Stimulated activated CD8-positive, alpha-beta memory T cell treated with anti-CD3 and anti-CD28 coated beads, Interleukin-4, amount 100 ng/mL, for 48 hours (primary cell): ENCODE data around the gene INSIG2.

Source experiments
- DNase-seq: peaks from one replicate; pipeline ENCODE4 v3.0.0-alpha.2; 2020

The INSIG2 gene

DNA sequence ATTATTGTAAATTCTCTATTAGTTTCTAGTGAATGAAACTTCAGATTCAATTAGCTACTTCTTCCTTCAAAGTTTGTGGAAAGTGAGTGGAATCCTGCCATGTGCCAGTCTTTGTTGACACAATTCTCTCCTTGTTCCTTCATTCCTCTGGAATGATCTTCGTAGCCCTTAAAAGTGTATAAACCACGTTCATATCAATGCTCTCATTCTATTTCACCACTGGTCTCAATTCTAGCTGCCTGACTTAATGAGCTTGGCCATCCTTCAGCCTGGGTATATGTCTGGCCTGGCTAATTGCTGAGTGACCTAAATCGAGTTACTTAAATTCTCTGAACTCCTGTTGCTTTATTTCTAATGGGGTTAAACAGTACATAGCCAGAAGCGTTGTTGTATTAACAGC, 43.5 kb downstream of the INSIG2 start:
- no peak for DNase-seq

DNA sequence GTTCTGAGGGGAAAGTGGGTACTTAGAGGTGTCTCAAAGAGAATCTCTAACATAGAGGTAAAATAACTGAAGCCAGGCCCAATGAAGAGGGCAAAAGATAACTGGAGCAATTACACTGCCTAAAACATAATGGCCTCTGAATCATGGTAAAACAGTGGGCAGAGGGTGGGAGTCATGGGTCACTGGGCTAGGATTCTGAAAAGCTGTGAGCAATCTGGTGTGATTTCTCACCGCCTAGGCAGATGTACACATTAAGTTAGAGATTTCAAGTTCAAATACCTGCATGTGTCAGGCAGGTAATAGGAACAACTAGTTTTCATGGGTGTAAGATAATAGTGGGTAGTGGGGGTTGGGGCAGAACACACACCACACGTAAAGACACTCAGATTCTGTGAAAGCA, 45.6 kb downstream of the INSIG2 start:
- DNase-seq, result no peak

DNA sequence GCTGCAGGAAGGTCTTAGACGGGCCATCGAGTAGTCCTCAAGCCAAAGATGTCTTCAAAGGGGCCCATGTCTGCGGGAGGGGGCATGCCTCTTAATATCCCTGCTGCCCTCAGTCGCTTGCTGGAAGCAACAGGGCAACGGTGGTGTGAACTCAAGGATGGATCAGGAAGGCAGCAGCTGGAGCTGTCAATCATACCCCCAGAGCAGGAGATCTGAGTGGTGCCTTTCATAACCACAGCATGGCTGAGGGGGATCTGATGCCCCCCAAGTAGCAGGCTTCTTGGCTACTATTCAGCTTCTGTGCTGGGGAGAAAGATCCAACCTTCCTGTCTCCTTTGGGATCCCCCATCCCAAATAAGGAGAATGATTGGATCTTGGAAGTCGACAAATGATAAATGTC, 46.4 kb downstream of the INSIG2 start:
- DNase-seq, result no peak

DNA sequence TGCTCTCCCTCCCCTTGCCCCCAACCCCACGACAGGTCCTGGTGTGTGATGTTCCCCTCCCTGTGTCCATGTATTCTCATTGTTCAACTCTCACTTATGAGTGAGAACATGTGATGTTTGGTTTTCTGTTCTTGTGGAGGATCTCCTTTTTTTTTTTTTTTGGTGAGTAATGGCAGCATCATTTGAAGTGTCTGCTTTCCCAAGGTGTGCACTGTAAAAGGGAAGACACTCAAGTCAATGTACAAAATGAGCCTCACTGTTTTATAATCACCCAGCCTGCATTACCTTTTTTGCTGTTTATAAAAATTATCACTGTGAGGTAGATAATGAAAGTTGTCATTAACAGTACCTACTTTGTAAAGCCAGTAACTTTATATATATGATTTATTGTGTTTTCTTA, 56.9 kb downstream of the INSIG2 start:
- no peak for DNase-seq

DNA sequence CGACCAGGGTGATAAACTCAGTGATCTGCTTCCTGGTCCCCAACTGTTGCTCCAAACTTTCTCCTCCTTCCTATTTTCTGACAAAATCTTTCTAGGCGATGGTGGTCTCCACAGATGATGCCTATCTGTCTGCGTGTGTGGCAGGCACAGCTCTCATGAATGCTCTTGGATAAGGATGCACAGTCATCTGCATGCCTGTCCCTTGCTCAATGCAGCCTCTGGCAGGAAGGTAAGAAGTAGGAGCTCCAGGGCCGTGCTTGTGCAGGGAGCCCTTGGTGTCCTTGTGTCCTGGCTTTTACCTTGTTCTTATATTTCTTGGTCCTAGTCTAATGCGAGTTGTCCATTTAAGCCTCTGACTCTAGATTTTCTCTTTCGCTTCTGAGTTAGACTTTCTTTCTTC, 57.5 kb downstream of the INSIG2 start:
- no peak for DNase-seq

DNA sequence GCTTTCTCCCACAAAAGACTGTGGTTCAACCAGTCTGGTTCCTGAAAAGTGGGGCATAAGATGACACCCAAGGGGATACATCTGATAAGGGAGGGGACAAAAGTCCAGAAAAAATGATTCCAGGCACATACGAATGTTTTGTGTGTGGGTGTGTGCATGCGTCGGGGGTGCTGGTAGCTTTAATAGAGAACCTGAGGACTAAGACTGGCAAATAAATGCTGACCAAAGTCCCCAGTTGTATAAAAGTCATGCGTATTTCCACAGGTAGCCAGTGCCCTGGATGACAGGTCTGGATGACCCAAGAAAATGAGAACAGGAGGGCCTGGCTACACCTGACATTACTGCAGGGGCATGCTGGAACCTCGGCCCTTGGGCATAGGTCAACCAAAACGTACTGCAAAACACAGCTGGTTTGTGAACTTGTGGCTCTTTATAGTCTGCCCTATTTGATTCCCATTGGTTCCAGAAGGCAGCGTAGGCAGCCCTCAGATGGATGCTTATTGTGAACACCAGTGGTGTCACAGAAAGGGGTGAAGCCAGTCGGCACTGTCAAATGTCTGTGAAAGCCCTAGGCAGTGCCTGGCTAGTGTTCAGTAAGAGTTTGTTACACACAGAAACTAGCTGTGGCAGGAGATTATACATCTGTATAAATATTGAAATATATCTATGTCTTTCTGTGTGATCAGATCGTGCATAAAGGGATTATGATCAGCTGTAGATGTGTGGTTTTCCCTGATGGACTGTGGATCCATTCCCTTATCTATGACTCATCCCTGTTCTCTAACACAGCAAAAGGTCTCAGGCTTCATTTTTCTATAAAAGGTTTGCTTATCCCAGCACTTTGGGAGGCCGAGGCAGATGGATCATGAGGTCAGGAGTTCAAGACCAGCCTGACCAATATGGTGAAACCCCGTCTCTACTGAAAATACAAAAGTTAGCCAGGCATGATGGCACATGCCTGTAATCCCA, 58.3 kb downstream of the INSIG2 start:
- no peak for DNase-seq

DNA sequence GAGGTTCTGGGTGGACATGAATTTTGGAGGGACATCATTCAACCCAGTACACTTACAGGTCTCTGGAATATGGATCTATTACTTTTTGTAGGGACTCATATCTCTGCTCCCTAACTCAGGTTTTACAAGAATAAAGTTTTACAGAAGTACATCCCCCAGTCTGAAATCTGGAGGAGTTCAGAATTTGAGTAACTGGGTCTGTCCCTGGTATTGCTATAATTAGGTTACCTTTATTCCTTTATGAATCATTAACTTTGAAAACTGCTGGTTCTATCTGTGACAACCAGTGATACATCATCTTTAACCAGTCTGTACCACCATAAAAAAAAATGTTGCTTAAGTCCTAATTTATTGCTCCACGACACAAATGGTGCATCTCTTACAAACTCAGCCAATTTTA, 59.9 kb downstream of the INSIG2 start:
- no peak for DNase-seq

DNA sequence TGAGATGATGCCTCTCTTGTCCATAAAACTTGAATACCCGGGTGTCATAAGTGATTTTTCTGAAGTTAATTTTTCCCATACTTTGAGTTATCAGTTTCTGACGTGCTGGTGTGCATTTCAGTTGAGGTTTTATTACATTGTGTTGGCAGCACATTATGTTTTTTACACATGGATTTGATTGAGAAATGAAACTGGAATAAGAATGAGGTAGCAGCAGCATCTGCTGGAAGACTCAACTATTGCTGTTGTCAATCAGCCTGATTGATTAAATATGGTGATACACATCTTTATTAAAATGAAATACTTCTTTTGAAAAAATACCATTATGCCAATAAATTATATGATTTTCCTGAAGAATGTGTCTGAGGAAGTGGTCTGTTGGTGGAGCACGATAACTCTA, 60.5 kb downstream of the INSIG2 start:
- no peak for DNase-seq

DNA sequence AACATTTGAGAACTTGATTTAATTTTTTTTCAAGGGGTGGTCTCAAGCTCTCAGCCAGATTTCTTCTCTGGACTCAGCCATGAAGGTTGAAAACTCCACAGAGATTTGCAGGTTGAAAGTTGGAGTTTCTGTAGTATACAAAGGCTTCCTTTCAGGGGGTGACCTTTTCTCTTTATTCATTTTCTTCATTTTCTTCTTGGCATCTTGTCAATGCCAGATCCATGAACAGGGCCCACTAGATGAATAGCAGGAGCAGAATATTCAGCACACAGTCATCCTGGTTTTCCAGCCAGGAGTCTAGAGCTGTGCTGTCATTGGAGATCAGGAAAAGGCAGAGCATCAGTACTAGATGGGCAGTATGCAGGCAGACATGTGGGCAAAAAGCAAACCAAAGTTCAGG, 62.0 kb downstream of the INSIG2 start:
- no peak for DNase-seq

DNA sequence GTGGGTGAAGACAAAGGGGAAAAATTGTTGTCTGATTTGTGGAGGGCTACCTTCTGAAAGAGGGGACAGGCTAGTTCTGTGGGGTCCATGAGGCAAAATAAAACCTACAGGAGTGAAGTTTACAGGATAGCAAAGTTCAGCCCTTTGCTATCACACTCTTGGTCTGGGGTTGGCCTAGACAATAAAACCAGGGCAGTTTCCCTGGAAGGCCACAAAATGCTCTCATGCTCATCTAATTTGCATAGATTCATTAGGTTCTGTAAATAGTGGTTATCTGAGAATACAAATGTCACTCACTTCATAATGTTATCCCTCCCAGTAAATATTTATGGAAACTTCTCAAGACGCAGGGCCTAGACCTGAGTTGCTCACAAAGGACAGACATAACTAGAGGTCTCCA, 63.6 kb downstream of the INSIG2 start:
- no peak for DNase-seq

DNA sequence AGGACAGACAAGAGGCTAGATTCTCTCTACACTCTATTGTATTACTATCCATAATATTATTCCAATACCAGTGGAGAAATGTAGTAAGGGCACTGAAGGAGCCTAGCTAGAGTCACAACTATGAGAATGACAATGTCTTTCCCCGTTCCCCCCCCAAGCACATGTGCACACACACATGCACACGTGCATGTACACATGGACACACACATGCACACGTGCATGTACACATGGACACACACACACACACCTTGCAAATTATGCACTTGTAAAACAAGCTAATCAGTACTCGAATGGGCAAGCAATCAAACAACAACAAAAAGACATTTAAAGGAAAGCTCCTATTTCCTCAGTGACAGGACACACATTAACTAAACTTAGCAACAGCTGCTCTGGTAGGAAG, 65.2 kb downstream of the INSIG2 start:
- no peak for DNase-seq

DNA sequence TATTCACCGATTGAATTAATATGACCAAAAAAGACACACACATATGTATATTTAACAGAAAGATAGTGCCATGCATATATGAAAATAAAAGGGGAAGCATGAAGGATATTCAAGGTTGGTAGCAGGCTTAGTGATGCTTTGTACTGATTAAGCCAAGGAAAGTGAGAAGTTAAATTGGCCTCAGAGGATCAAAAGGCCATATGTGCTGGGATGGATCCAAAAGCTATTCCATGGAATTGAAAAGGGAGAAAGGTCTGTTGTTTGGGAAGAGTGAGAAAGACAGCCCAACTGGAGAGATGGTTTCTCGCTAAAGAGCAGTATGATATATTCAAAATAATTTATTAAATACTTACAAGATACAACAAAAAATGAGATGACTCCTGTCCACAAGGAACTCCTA, 65.9 kb downstream of the INSIG2 start:
- DNase-seq, result no peak
